HepG2 (cell line): Measurements from ENCODE around the gene DLG2. TPM values are rescaled to one million over a fixed set of nuclear protein-coding genes. Genes with fewer than 3 reads are reported as not detected.

Experiments used
- CCAR2 ChIP-seq: fragments of 200-400 bp; formaldehyde crosslinking; optimal IDR thresholded peaks from 2 replicates; pipeline ENCODE3; 2018; ENCODE audit warnings: low read depth, mild to moderate bottlenecking, low read length, moderate library complexity
- CEBPZ ChIP-seq: IDR thresholded peaks from 2 replicates; pipeline ENCODE4 v1.6.1; 2012; ENCODE audit warnings: low read length, improper control_type of control experiment
- HOXA3 ChIP-seq: sonication (generic); formaldehyde crosslinking; IDR thresholded peaks from 2 replicates; pipeline ENCODE4 v1.5.0; 2020; ENCODE audit warnings: missing genetic modification reagents
- KDM6A ChIP-seq: IDR thresholded peaks from 2 replicates; pipeline ENCODE4 v1.6.1; 2016; ENCODE audit warnings: low read depth
- MIER2 ChIP-seq: IDR thresholded peaks from 2 replicates; pipeline ENCODE4 v1.6.1; 2016; ENCODE audit warnings: missing biosample characterization, missing genetic modification reagents
- NFYC ChIP-seq: IDR thresholded peaks from 2 replicates; pipeline ENCODE4 v1.6.1; 2016; ENCODE audit warnings: missing genetic modification reagents, missing compliant biosample characterization
- SAFB2 ChIP-seq: sonication (generic); formaldehyde crosslinking; IDR thresholded peaks from 2 replicates; pipeline ENCODE4 v1.5.1; 2020; ENCODE audit warnings: missing genetic modification reagents, low read depth, mild to moderate bottlenecking, borderline replicate concordance
- SMARCE1 ChIP-seq: fragments of 450-650 bp; IDR thresholded peaks from 2 replicates; pipeline ENCODE4 v1.6.1; 2017; ENCODE audit warnings: borderline replicate concordance
- TFAP4 ChIP-seq: sonication (generic); IDR thresholded peaks from 2 replicates; pipeline ENCODE4 v1.6.1; 2016; ENCODE audit warnings: low read depth, borderline replicate concordance
- ZBTB4 ChIP-seq: sonication (generic); formaldehyde crosslinking; IDR thresholded peaks from 2 replicates; pipeline ENCODE4 v1.4.0; 2020; ENCODE audit warnings: missing genetic modification reagents, mild to moderate bottlenecking, borderline replicate concordance
- ZMAT3 ChIP-seq: sonication (generic); formaldehyde crosslinking; conservative IDR thresholded peaks from 2 replicates; pipeline ENCODE4 v1.7.0; 2021; ENCODE audit warnings: missing genetic modification reagents
- ZNF101 ChIP-seq: sonication (generic); formaldehyde crosslinking; IDR thresholded peaks from 2 replicates; pipeline ENCODE4 v1.4.0; 2020; ENCODE audit warnings: mild to moderate bottlenecking, low read depth, missing genetic modification reagents, borderline replicate concordance
- ZNF407 ChIP-seq: sonication (generic); formaldehyde crosslinking; IDR thresholded peaks from one replicate; pipeline ENCODE4 v1.5.1; 2020; ENCODE audit warnings: mild to moderate bottlenecking, missing genetic modification reagents; ENCODE audit errors: not compliant biosample characterization
- ZSCAN20 ChIP-seq: sonication (generic); formaldehyde crosslinking; IDR thresholded peaks from 2 replicates; pipeline ENCODE4 v1.4.0; 2020; ENCODE audit warnings: missing genetic modification reagents, mild to moderate bottlenecking, borderline replicate concordance
- polyA plus RNA-seq, 8 experiments: library from polyadenylated mRNA; depleted of rRNA in 3 of 8; stranded (reverse) in 7 of 8; unstranded in 1 of 8; fragments of >200 nt; fragmentation: Illumina TruSeq in 4 of 8; extraction: Trizol in 4 of 8; gene quantifications; 2 replicates each; pipeline versions ENCODE4 v1.2.1 to v1.2.3, GENCODE V29; 2011 to 2016; ENCODE audit warnings: low read depth in 4 of 8, missing spikeins in 1 of 8, mixed read lengths in 1 of 8; ENCODE audit not compliant: insufficient read depth in 1 of 8
- total RNA-seq, 5 experiments: library from RNA; depleted of rRNA; stranded (reverse); fragments of >200 nt; fragmentation: Illumina TruSeq; extraction: Trizol; gene quantifications; 2 replicates each; pipeline ENCODE4 v1.2.3, GENCODE V29; 2016; ENCODE audit warnings: low read depth in 1 of 5

Gene DLG2
- total and polyA plus RNA-seq, 2 of the 13 experiments (the other 11 are each of a cell fraction or from before 2014, with no cell fraction given), result 0.46 to 1.0 TPM

- TF ChIP-seq ZNF407 (CRISPR knock-in tag) (no peak), CCAR2 (no peak), KDM6A (CRISPR knock-in tag) (no peak), MIER2 (CRISPR knock-in tag) (peak; percentile 98), NFYC (CRISPR knock-in tag) (no peak), SAFB2 (CRISPR knock-in tag) (no peak), ZMAT3 (CRISPR knock-in tag) (no peak), ZSCAN20 (no peak), TFAP4 (no peak), ZBTB4 (CRISPR knock-in tag) (no peak), CEBPZ (no peak), ZNF101 (CRISPR knock-in tag) (no peak), SMARCE1 (no peak), HOXA3 (CRISPR knock-in tag) (0 out of 2 replicates have a peak, but pooled peaks have one; percentile 25)
Measured at GRCh38 chr11:84714316-84714780, 912.8 kb downstream of the DLG2 start (continued).
